ENCODE measurements around the gene UBA1.

Gene UBA1

DNA sequence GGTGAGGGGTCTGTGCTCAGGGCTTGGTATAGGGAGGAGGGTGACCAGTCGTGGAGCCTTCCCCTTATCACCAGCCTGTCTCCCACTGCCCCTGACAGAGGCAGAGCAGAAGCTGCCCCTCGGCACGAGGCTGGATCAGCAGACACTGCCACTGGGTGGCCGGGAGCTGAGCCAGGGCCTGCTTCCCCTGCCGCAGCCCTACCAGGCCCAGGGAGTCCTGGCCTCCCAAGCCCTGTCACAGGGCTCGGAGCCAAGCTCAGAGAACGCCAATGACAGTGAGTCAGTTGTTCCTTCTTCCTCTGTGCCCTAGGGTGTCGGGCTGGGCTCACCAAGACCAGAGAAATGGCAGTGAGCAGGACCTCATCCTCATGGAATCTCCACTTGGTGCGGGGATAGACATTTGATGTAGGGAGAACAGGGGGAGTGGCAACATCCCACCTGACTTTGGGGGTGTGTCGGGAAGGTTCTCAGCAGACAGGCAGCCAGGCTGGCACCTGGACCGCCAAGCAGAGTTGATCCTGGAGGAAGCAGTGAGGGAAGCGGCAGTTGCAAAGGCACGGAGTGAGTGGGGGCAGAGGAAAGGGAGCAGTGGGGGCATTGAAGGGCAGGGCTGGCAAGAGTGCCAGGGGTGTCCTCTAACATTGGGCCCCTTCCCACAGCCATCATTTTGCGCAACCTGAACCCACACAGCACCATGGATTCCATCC lies 14.3 kb upstream of the UBA1 start:
- Histone ChIP-seq H3K27me3 (ENCODE audit: control insufficient read depth, insufficient read depth, low read length) (peaks cover 12% of the 10 kb centered on the region), H3K4me1 (ENCODE audit: control insufficient read depth, insufficient read depth, low read length) (no peaks in the 10 kb centered on the region), H3K4me3 (ENCODE audit: low read depth, low read length) (no peak overlapping the region), H3K9me3 (ENCODE audit: control insufficient read depth, insufficient read depth, low read length) (no peaks in the 10 kb centered on the region), H3K27ac (ENCODE audit: low read depth, low read length) (no peak overlapping the region), H3K9ac (ENCODE audit: low read depth, low read length) (no peak overlapping the region), H3K36me3 (ENCODE audit: control insufficient read depth, insufficient read depth, low read length) (peaks cover 80% of the 10 kb centered on the region)

- Histone ChIP-seq H3K27me3 (ENCODE audit: control insufficient read depth, insufficient read depth, low read length) (peaks cover 12% of the 10 kb centered on the region), H3K4me3 (ENCODE audit: low read depth, low read length) (no peak overlapping the region), H3K27ac (ENCODE audit: low read depth, low read length) (no peak overlapping the region), H3K9me3 (ENCODE audit: control insufficient read depth, insufficient read depth, low read length) (no peaks in the 10 kb centered on the region), H3K9ac (ENCODE audit: low read depth, low read length) (no peak overlapping the region), H3K36me3 (ENCODE audit: control insufficient read depth, insufficient read depth, low read length) (peaks cover 79% of the 10 kb centered on the region), H3K4me1 (ENCODE audit: control insufficient read depth, insufficient read depth, low read length) (no peaks in the 10 kb centered on the region)
Observed at GRCh38 chrX:47179928-47180255, 13.7 kb upstream of the UBA1 start.

- Histone ChIP-seq H3K27me3 (ENCODE audit: control insufficient read depth, insufficient read depth, low read length) (peaks cover 7% of the 10 kb centered on the region), H3K9ac (ENCODE audit: low read depth, low read length) (no peak overlapping the region), H3K36me3 (ENCODE audit: control insufficient read depth, insufficient read depth, low read length) (peaks cover 79% of the 10 kb centered on the region), H3K27ac (ENCODE audit: low read depth, low read length) (no peak overlapping the region), H3K4me3 (ENCODE audit: low read depth, low read length) (no peak overlapping the region), H3K9me3 (ENCODE audit: control insufficient read depth, insufficient read depth, low read length) (no peaks in the 10 kb centered on the region), H3K4me1 (ENCODE audit: control insufficient read depth, insufficient read depth, low read length) (no peaks in the 10 kb centered on the region)
Observed at GRCh38 chrX:47180346-47180745, 13.3 kb upstream of the UBA1 start.

GRCh38 chrX:47181301-47181700 lies 12.3 kb upstream of the UBA1 start:
- peaks cover 3% of the 10 kb centered on the region; the same call in 1 of the 2 replicates for H3K27me3 ChIP-seq (ENCODE audit: control insufficient read depth, insufficient read depth, low read length)
- no peak overlapping the region for H3K9ac ChIP-seq (ENCODE audit: low read depth, low read length)
- no peak overlapping the region for H3K4me3 ChIP-seq (ENCODE audit: low read depth, low read length)
- peaks cover 79% of the 10 kb centered on the region for H3K36me3 ChIP-seq (ENCODE audit: control insufficient read depth, insufficient read depth, low read length)
- H3K4me1 ChIP-seq (ENCODE audit: control insufficient read depth, insufficient read depth, low read length): no peaks in the 10 kb centered on the region
- no peak overlapping the region for H3K27ac ChIP-seq (ENCODE audit: low read depth, low read length)
- no peaks in the 10 kb centered on the region for H3K9me3 ChIP-seq (ENCODE audit: control insufficient read depth, insufficient read depth, low read length)

- no peak overlapping the region for H3K27ac ChIP-seq (ENCODE audit: low read depth, low read length)
- no peak overlapping the region for H3K9ac ChIP-seq (ENCODE audit: low read depth, low read length)
- H3K4me3 ChIP-seq (ENCODE audit: low read depth, low read length): no peak overlapping the region
- H3K27me3 ChIP-seq (ENCODE audit: control insufficient read depth, insufficient read depth, low read length): no peaks in the 10 kb centered on the region
- H3K9me3 ChIP-seq (ENCODE audit: control insufficient read depth, insufficient read depth, low read length): no peaks in the 10 kb centered on the region
- H3K36me3 ChIP-seq (ENCODE audit: control insufficient read depth, insufficient read depth, low read length): peaks cover 78% of the 10 kb centered on the region
- H3K4me1 ChIP-seq (ENCODE audit: control insufficient read depth, insufficient read depth, low read length): no peaks in the 10 kb centered on the region
Observed at GRCh38 chrX:47182106-47182700, 11.4 kb upstream of the UBA1 start.

DNA sequence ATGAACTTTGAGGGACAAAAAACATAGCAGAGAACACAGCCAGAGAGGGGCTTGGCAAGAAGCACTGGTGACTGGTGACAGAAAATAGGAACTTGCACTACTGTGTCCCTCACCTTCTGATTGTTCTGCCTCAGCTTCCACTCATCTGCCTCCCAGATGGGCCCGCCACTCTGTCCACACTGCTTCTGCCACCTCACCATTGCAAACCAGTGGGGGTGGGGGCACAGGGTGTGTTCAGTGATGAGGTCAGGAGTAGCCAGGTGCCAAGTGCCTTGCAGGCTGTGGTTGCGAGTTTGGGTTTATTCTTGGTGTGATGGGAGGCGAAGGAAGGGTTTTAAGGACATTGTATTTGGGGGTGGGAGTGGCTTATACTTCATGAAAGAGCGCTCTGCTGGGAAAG lies 9.1 kb upstream of the UBA1 start:
- H3K9ac ChIP-seq (ENCODE audit: low read depth, low read length): no peak overlapping the region
- no peaks in the 10 kb centered on the region for H3K27me3 ChIP-seq (ENCODE audit: control insufficient read depth, insufficient read depth, low read length)
- no peaks in the 10 kb centered on the region for H3K9me3 ChIP-seq (ENCODE audit: control insufficient read depth, insufficient read depth, low read length)
- H3K4me3 ChIP-seq (ENCODE audit: low read depth, low read length): no peak overlapping the region
- no peaks in the 10 kb centered on the region for H3K4me1 ChIP-seq (ENCODE audit: control insufficient read depth, insufficient read depth, low read length)
- peaks cover 56% of the 10 kb centered on the region for H3K36me3 ChIP-seq (ENCODE audit: control insufficient read depth, insufficient read depth, low read length)
- no peak overlapping the region for H3K27ac ChIP-seq (ENCODE audit: low read depth, low read length)

DNA sequence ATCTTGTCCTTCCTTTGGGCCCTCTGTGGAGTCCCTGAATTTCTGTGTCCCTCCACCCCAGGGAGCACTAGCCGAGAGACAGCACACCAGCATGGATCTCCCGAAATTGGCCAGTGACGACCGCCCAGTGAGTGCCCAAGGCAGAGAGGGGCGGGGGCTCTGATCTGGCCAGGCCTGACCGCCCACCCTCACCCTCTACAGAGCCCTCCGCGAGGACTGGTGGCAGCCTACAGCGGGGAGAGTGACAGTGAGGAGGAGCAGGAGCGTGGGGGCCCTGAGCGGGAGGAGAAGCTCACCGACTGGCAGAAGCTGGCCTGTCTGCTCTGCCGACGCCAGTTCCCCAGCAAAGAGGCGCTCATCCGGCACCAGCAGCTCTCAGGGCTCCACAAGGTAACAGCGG lies 8.4 kb upstream of the UBA1 start:
- no peaks in the 10 kb centered on the region for H3K27me3 ChIP-seq (ENCODE audit: control insufficient read depth, insufficient read depth, low read length)
- no peak overlapping the region for H3K4me3 ChIP-seq (ENCODE audit: low read depth, low read length)
- H3K9ac ChIP-seq (ENCODE audit: low read depth, low read length): no peak overlapping the region
- H3K27ac ChIP-seq (ENCODE audit: low read depth, low read length): no peak overlapping the region
- no peaks in the 10 kb centered on the region; the same call in 1 of the 2 replicates for H3K4me1 ChIP-seq (ENCODE audit: control insufficient read depth, insufficient read depth, low read length)
- no peaks in the 10 kb centered on the region for H3K9me3 ChIP-seq (ENCODE audit: control insufficient read depth, insufficient read depth, low read length)
- H3K36me3 ChIP-seq (ENCODE audit: control insufficient read depth, insufficient read depth, low read length): peaks cover 50% of the 10 kb centered on the region

DNA sequence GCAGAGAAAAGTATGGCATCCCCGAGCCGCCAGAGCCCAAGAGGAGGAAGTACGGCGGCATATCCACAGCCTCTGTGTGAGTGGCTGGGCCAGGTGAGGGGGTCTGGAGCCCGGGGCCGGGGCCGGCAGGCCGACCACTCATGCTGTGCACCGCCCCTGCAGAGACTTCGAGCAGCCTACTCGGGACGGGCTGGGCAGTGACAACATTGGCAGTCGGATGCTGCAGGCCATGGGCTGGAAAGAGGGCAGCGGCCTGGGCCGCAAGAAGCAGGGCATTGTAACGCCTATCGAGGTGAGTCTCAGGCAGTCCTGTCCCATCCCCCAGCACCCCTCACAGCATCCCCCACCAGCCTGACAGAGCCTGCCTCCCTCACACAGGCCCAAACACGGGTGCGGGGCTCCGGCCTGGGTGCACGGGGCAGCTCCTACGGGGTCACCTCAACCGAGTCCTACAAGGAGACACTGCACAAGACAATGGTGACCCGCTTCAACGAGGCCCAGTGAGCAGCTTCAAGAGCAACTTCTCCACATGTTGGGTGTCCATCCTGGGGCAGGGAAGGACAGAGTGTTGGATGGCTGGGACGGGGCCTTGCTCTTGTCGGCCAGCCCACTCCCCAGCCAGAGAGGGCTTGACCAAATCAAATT lies 7.4 kb upstream of the UBA1 start:
- no peak overlapping the region for H3K27ac ChIP-seq (ENCODE audit: low read depth, low read length)
- peaks cover 42% of the 10 kb centered on the region for H3K36me3 ChIP-seq (ENCODE audit: control insufficient read depth, insufficient read depth, low read length)
- no peaks in the 10 kb centered on the region; the same call in 1 of the 2 replicates for H3K4me1 ChIP-seq (ENCODE audit: control insufficient read depth, insufficient read depth, low read length)
- H3K9ac ChIP-seq (ENCODE audit: low read depth, low read length): no peak overlapping the region
- H3K4me3 ChIP-seq (ENCODE audit: low read depth, low read length): no peak overlapping the region
- H3K9me3 ChIP-seq (ENCODE audit: control insufficient read depth, insufficient read depth, low read length): no peaks in the 10 kb centered on the region
- H3K27me3 ChIP-seq (ENCODE audit: control insufficient read depth, insufficient read depth, low read length): no peaks in the 10 kb centered on the region

DNA sequence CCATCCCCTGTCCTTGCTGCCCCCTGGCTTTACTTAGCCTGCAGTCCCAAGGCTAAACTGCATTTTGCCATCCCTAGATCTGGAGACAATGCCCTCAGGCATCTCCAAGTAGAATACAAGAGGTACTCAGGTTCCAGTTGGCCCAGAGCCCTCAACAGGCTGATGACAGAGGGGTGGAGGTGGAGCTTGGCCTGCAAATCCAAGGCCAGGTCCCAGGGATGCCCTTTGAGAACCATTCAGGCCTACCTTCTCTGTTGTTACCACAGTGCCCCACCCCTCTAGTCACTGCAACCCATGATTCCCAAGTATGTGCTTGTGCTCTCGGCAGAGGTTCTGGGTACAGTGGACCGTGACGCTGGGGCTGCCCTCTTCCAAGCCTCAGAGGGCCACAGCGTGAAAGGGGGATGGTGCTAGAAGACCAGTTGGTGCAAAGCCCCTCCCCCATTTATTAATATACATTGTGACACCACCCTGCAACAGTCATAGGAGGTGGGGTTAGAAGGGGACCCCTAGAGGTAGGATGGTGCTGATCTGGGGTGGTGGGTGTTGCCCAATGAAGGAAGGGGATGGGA lies 6.4 kb upstream of the UBA1 start:
- no peaks in the 10 kb centered on the region; the same call in 1 of the 2 replicates for H3K4me1 ChIP-seq (ENCODE audit: control insufficient read depth, insufficient read depth, low read length)
- no peaks in the 10 kb centered on the region for H3K27me3 ChIP-seq (ENCODE audit: control insufficient read depth, insufficient read depth, low read length)
- no peak overlapping the region for H3K9ac ChIP-seq (ENCODE audit: low read depth, low read length)
- peaks cover 32% of the 10 kb centered on the region for H3K36me3 ChIP-seq (ENCODE audit: control insufficient read depth, insufficient read depth, low read length)
- no peaks in the 10 kb centered on the region for H3K9me3 ChIP-seq (ENCODE audit: control insufficient read depth, insufficient read depth, low read length)
- no peak overlapping the region for H3K27ac ChIP-seq (ENCODE audit: low read depth, low read length)
- no peak overlapping the region for H3K4me3 ChIP-seq (ENCODE audit: low read depth, low read length)

DNA sequence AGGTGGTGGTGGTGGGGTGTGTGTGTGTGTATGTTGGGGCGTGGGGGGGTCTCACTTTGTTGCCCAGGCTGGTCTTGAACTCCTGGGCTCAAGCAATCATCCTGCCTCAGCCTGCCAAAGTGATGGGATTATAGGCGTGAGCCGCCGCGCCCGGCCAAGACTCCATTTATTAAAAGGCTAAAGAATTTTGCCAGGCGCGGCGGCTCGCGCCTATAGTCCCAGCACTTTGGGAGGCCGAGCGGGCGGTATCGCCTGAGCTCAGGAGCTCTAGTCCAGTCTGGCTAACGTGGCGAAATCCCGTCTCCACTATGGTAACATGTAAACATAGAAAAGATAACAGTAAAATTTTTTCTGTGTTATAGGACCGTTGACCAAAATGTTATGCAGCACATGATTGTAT lies 3.7 kb upstream of the UBA1 start:
- H3K9ac ChIP-seq (ENCODE audit: low read depth, low read length): no peak overlapping the region
- peaks cover 10% of the 10 kb centered on the region for H3K4me1 ChIP-seq (ENCODE audit: control insufficient read depth, insufficient read depth, low read length)
- H3K27me3 ChIP-seq (ENCODE audit: control insufficient read depth, insufficient read depth, low read length): no peaks in the 10 kb centered on the region
- peaks cover 22% of the 10 kb centered on the region for H3K36me3 ChIP-seq (ENCODE audit: control insufficient read depth, insufficient read depth, low read length)
- no peak overlapping the region for H3K27ac ChIP-seq (ENCODE audit: low read depth, low read length)
- no peaks in the 10 kb centered on the region for H3K9me3 ChIP-seq (ENCODE audit: control insufficient read depth, insufficient read depth, low read length)
- H3K4me3 ChIP-seq (ENCODE audit: low read depth, low read length): no peak overlapping the region
